H1 (cell line): ENCODE measurements around the gene DRAM1. TPM values are rescaled to one million over a fixed set of nuclear protein-coding genes. Genes with fewer than 3 reads are reported as not detected.

Source experiments
- JUND ChIP-seq: IDR thresholded peaks from 2 replicates; pipeline ENCODE4 v1.6.1; 2011; ENCODE audit warnings: mild to moderate bottlenecking, improper control_type of control experiment, low read length
- KDM5A ChIP-seq: fragments of 200-600 bp; IDR thresholded peaks from 2 replicates; pipeline ENCODE4 v1.7.1; 2012; ENCODE audit warnings: mild to moderate bottlenecking, low read length, inconsistent platforms, mixed read lengths
- RXRA ChIP-seq: IDR thresholded peaks from 2 replicates; pipeline ENCODE4 v1.6.1; 2011; ENCODE audit warnings: low read depth, mild to moderate bottlenecking, low read length, moderate library complexity; ENCODE audit not compliant: insufficient read depth
- polyA plus RNA-seq, 7 experiments: library from polyadenylated mRNA; depleted of rRNA in 3 of 7; stranded (reverse) in 5 of 7; unstranded in 2 of 7; fragments of >200 nt in 5 of 7; fragments of 200-250 nt in 2 of 7; gene quantifications; 1 replicate in 5 of 7; 2 replicates in 1 of 7; 4 replicates in 1 of 7; pipeline versions ENCODE4 v1.2.1 to v1.2.3, GENCODE V29; 2011 to 2013; ENCODE audit warnings: missing spikeins in 2 of 7, mixed read lengths in 2 of 7
- total RNA-seq: library from RNA; stranded (reverse); fragmentation: NEBNext Ultra II Directional; extraction: Animal tissue kit (Norgen Biotek cat#: 25700); gene quantifications from 2 replicates; pipeline ENCODE4 v1.2.1, GENCODE V29; 2021

The DRAM1 gene
- total and polyA plus RNA-seq, 2 of the 8 experiments (the other 6 are each of a cell fraction or from before 2014, with no cell fraction given), result 4.6 to 6.2 TPM

DNA sequence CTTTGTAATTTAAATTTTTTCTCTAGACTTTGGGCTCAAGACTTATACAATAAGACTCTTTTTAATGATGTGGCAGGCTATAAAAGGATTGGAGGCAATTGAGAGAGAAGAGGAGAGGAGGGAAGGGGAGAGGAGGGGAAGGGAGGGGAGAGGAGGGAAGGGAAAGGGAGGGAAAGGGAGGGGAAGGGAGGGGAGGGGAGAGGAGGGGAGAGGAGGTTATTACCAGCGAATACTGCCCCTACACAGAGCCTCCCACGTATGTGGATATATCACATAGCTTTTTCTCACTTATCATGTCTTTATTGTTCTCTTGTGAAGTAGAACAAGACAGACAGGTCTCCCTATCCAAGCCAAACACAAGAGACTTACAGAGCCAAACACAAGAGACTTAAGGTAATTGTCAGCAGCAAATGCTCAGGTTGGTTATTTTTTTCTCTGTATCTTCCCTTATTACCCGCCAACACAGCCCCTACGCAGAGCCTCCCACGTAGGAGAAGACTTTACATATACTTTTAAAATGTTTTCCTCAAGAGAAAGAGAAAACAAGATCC is 63.1 kb downstream of the DRAM1 start (continued):
- TF ChIP-seq KDM5A (no peak), JUND (no peak), RXRA (no peak)
